ENCODE measurements around the gene SOD3.

SOD3 gene

DNA sequence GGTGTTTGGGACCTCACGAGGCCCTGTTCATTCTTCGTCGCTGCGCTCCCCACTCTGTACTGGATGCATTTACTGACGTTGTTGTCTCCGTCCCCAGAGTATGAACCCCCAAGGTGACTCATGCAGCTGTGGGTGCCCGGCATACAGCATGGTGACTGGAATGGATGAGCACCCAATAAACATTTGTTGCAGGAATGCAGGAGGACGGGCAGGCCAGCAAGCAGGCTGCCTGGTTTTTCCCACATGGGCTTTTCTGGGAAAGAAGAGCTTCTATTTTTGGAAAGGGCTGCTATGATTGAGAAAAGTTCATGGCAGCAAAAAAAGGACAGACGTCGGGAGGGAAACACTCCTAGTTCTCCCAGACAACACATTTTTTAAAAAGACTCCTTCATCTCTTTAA, 893 bp upstream of the SOD3 start:
- H3K36me3 ChIP-seq (ENCODE audit: control insufficient read depth in 2 of 2, insufficient read depth in 1 of 2, low read length in 2 of 2) = no peaks in the 10 kb centered on the region
- no peak overlapping the region for H3K27ac ChIP-seq (ENCODE audit: extremely low read depth, low read depth, low read length)
- H3K9me3 ChIP-seq (ENCODE audit: control insufficient read depth, insufficient read depth, low read depth, low read length) = no peaks in the 10 kb centered on the region
- no peak overlapping the region for H3K4me3 ChIP-seq (ENCODE audit: low read depth, low read length)
- ChIA-PET CTCF (interaction anchor here (0.6 to 1.0 kb wide), 2 partner anchors 25 to 761 kb away, joined by 3 to 4 read pairs; no protein-coding TSS in a partner anchor), POLR2A (no interaction called here)
- TF ChIP-seq ZSCAN30 (tag by site-specific recombination; IDR thresholded peaks at IDR 0.05) (no peak), KLF1 (tag by site-specific recombination; IDR thresholded peaks at IDR 0.05) (no peak), ZNF473 (tag by site-specific recombination; IDR thresholded peaks at IDR 0.05) (no peak), PRDM1 (tag by site-specific recombination; IDR thresholded peaks at IDR 0.05) (no peak), BCL11A (tag by site-specific recombination; IDR thresholded peaks at IDR 0.05; ENCODE audit: low read depth) (no peak), ZNF792 (tag by site-specific recombination; IDR thresholded peaks at IDR 0.05) (no peak), ZNF23 (tag by site-specific recombination; IDR thresholded peaks at IDR 0.05; ENCODE audit: borderline replicate concordance) (no peak)
- TF ChIP-seq, protein P1, sequence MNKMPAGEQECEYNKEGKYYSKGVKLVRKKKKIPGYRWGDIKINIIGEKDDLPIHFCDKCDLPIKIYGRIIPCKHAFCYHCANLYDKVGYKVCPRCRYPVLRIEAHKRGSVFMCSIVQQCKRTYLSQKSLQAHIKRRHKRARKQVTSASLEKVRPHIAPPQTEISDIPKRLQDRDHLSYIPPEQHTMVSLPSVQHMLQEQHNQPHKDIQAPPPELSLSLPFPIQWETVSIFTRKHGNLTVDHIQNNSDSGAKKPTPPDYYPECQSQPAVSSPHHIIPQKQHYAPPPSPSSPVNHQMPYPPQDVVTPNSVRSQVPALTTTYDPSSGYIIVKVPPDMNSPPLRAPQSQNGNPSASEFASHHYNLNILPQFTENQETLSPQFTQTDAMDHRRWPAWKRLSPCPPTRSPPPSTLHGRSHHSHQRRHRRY (tag by site-specific recombination; IDR thresholded peaks at IDR 0.05) = no peak
- TF ChIP-seq, protein P2, sequence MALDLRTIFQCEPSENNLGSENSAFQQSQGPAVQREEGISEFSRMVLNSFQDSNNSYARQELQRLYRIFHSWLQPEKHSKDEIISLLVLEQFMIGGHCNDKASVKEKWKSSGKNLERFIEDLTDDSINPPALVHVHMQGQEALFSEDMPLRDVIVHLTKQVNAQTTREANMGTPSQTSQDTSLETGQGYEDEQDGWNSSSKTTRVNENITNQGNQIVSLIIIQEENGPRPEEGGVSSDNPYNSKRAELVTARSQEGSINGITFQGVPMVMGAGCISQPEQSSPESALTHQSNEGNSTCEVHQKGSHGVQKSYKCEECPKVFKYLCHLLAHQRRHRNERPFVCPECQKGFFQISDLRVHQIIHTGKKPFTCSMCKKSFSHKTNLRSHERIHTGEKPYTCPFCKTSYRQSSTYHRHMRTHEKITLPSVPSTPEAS (tag by site-specific recombination; IDR thresholded peaks at IDR 0.05) = no peak
- H3K4me1 ChIP-seq (ENCODE audit: control insufficient read depth, insufficient read depth, low read length) = no peaks in the 10 kb centered on the region

DNA sequence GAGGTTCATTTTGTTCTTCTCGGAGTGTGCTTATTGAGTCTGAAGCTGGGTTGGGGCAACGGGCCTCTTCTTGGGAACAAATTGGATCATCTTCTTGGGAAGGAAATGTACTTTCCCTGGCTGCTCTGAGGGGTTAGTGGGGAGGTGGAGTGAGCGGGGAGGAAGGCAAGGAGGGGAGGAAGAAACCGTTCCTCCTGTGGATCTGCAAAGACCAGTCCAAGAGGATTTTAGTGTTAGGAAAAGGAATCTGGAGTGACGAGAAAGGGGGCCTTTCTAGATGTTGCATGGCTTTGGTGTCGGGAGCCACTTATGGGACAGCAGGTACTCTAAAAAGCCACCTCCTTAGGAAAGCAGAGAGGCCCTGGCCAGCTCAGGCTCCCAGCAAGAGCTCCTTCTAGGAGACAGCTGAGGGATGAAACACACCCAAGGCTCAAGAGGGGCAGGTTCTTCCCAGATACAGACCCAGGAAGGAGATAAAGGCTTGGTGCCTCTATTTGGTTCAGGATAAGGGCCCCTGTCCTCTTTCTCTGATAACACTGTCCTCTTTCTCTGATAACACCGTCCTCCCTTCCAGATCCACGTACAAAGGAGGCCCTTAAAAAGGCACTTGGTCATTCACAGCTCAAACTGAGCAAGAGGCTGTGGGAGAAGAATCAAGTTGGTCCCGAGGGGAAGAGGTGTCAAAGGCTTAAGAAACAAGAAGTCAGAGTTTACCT, 451 bp downstream of the SOD3 start:
- no peak for TF ChIP-seq ZNF521 (tag by site-specific recombination; IDR thresholded peaks at IDR 0.05)
- TF ChIP-seq, protein P3, sequence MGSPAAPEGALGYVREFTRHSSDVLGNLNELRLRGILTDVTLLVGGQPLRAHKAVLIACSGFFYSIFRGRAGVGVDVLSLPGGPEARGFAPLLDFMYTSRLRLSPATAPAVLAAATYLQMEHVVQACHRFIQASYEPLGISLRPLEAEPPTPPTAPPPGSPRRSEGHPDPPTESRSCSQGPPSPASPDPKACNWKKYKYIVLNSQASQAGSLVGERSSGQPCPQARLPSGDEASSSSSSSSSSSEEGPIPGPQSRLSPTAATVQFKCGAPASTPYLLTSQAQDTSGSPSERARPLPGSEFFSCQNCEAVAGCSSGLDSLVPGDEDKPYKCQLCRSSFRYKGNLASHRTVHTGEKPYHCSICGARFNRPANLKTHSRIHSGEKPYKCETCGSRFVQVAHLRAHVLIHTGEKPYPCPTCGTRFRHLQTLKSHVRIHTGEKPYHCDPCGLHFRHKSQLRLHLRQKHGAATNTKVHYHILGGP (tag by site-specific recombination; IDR thresholded peaks at IDR 0.05) = no peak
- no peak for TF ChIP-seq ZEB2 (tag by site-specific recombination; IDR thresholded peaks at IDR 0.05)
- no peak for TF ChIP-seq ZNF548 (tag by site-specific recombination; IDR thresholded peaks at IDR 0.05)
- TF ChIP-seq TRIM28 (IDR thresholded peaks at IDR 0.05; ENCODE audit: borderline replicate concordance, low read length) = no peak
- Histone ChIP-seq H3K9me3 (ENCODE audit: control insufficient read depth, insufficient read depth, low read depth, low read length) (no peaks in the 10 kb centered on the region), H3K4me3 (ENCODE audit: low read depth, low read length) (no peak overlapping the region), H3K4me1 (ENCODE audit: control insufficient read depth, insufficient read depth, low read length) (no peaks in the 10 kb centered on the region), H3K27ac (ENCODE audit: extremely low read depth, low read depth, low read length) (no peak overlapping the region), H3K36me3 (ENCODE audit: control insufficient read depth in 2 of 2, insufficient read depth in 1 of 2, low read length in 2 of 2) (no peaks in the 10 kb centered on the region)
- ChIA-PET POLR2A (no interaction called here), CTCF (interaction anchor here (0.6 kb wide), 1 partner anchor 47 kb away, joined by 3 read pairs; no protein-coding TSS in a partner anchor)

DNA sequence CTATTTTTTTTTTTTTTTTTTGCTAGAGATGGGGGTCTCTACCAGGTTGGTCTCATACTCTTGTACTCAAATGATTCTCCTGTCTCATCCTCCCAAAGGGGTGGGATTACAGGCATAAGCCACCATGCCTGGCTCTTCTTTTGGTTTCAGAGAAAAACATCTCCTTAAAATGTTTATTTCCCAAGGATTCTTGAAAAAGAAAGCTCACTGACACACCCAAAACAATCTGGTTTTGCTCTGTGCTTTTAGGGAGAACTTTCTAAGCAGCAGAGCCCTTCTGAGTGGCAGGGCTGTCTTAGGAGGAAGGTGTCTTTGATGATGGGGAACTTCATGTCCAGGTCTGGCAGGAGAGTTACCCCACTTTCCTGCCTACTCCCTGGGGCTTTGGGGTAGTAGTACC, 1.2 kb downstream of the SOD3 start:
- H3K4me3 ChIP-seq (ENCODE audit: low read depth, low read length) = no peak overlapping the region
- no peaks in the 10 kb centered on the region for H3K9me3 ChIP-seq (ENCODE audit: control insufficient read depth, insufficient read depth, low read depth, low read length)
- no peaks in the 10 kb centered on the region for H3K4me1 ChIP-seq (ENCODE audit: control insufficient read depth, insufficient read depth, low read length)
- CTCF ChIA-PET = interaction anchor here (0.6 kb wide), 1 partner anchor 287 kb away, joined by 4 read pairs; no protein-coding TSS in a partner anchor
- POLR2A ChIA-PET = interaction anchor here (0.7 kb wide), 1 partner anchor 283 kb away, joined by 4 read pairs; no protein-coding TSS in a partner anchor
- H3K36me3 ChIP-seq (ENCODE audit: control insufficient read depth in 2 of 2, insufficient read depth in 1 of 2, low read length in 2 of 2) = no peaks in the 10 kb centered on the region
- H3K27ac ChIP-seq (ENCODE audit: extremely low read depth, low read depth, low read length) = no peak overlapping the region
- no peak for TF ChIP-seq ZFP37 (tag by site-specific recombination; IDR thresholded peaks at IDR 0.05)
- TF ChIP-seq ZIC2 (tag by site-specific recombination; IDR thresholded peaks at IDR 0.05) = no peak
- no peak for TF ChIP-seq ZNF404 (tag by site-specific recombination; IDR thresholded peaks at IDR 0.05)
- TF ChIP-seq ZNF658 (tag by site-specific recombination; IDR thresholded peaks at IDR 0.05) = no peak
- TF ChIP-seq, protein P4, sequence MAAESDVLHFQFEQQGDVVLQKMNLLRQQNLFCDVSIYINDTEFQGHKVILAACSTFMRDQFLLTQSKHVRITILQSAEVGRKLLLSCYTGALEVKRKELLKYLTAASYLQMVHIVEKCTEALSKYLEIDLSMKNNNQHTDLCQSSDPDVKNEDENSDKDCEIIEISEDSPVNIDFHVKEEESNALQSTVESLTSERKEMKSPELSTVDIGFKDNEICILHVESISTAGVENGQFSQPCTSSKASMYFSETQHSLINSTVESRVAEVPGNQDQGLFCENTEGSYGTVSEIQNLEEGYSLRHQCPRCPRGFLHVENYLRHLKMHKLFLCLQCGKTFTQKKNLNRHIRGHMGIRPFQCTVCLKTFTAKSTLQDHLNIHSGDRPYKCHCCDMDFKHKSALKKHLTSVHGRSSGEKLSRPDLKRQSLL (tag by site-specific recombination; IDR thresholded peaks at IDR 0.05) = no peak
- TF ChIP-seq, protein P5, sequence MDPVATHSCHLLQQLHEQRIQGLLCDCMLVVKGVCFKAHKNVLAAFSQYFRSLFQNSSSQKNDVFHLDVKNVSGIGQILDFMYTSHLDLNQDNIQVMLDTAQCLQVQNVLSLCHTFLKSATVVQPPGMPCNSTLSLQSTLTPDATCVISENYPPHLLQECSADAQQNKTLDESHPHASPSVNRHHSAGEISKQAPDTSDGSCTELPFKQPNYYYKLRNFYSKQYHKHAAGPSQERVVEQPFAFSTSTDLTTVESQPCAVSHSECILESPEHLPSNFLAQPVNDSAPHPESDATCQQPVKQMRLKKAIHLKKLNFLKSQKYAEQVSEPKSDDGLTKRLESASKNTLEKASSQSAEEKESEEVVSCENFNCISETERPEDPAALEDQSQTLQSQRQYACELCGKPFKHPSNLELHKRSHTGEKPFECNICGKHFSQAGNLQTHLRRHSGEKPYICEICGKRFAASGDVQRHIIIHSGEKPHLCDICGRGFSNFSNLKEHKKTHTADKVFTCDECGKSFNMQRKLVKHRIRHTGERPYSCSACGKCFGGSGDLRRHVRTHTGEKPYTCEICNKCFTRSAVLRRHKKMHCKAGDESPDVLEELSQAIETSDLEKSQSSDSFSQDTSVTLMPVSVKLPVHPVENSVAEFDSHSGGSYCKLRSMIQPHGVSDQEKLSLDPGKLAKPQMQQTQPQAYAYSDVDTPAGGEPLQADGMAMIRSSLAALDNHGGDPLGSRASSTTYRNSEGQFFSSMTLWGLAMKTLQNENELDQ (tag by site-specific recombination; IDR thresholded peaks at IDR 0.05; ENCODE audit: low read depth) = no peak
- TF ChIP-seq, protein P6, sequence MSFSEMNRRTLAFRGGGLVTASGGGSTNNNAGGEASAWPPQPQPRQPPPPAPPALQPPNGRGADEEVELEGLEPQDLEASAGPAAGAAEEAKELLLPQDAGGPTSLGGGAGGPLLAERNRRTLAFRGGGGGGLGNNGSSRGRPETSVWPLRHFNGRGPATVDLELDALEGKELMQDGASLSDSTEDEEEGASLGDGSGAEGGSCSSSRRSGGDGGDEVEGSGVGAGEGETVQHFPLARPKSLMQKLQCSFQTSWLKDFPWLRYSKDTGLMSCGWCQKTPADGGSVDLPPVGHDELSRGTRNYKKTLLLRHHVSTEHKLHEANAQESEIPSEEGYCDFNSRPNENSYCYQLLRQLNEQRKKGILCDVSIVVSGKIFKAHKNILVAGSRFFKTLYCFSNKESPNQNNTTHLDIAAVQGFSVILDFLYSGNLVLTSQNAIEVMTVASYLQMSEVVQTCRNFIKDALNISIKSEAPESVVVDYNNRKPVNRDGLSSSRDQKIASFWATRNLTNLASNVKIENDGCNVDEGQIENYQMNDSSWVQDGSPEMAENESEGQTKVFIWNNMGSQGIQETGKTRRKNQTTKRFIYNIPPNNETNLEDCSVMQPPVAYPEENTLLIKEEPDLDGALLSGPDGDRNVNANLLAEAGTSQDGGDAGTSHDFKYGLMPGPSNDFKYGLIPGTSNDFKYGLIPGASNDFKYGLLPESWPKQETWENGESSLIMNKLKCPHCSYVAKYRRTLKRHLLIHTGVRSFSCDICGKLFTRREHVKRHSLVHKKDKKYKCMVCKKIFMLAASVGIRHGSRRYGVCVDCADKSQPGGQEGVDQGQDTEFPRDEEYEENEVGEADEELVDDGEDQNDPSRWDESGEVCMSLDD (tag by site-specific recombination; IDR thresholded peaks at IDR 0.05) = no peak
- TF ChIP-seq ZNF501 (tag by site-specific recombination; IDR thresholded peaks at IDR 0.05) = no peak

Measured in HEK293 (cell line).